ENCODE measurements around the gene APRT. TPM values are rescaled to one million over a fixed set of nuclear protein-coding genes. Genes with fewer than 3 reads are reported as not detected.

Gene APRT
- total and polyA plus RNA-seq, 10 of the 15 experiments (the other 5 are each of a cell fraction or from before 2014, with no cell fraction given) = 30.6 to 495 (median 166) TPM

DNA sequence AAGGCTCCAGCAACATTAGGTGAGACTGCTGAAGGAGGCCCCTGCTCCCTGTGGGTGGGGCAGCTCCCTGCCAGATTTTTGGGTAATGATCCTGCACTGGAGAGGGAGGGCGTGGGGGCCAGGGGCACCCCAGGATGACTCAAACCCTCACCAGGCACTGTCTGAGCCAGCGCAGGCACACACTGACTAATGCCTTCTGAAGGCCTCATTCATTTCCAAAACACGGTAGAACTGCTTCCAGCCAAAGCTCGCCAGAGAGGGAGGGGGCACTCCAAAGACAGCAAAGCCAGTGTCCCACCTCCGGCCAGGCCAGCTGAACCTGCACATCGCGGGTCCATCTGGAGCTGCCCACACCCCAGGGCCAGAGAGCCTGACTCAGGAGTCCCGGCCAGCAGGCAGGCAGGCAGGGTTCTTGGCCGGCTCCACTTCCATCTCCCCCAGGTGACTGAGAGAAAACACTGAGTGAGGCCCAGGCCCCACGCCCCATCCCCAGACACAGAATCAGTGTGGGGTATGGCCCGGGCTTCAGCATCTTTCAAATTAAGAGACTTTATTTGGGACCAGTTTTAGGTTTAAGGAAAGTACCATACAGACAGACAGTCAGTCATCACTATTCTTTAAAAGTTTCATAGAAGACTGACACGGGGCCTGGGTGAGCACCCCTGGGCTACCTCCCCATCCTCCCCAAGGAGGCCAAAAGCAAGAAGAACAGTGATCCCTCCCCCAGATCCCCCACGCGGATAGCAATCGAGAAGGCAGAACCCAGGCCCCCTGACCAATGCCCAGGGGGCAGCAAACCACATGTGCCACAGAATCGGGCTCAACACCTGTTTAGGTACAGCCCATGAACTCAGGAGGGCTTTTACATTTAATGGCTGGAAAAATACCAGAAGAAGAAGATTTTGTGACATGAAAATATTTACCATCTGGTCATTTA lies 29.0 kb downstream of the APRT start (continued):
- TF ChIP-seq, protein P1, sequence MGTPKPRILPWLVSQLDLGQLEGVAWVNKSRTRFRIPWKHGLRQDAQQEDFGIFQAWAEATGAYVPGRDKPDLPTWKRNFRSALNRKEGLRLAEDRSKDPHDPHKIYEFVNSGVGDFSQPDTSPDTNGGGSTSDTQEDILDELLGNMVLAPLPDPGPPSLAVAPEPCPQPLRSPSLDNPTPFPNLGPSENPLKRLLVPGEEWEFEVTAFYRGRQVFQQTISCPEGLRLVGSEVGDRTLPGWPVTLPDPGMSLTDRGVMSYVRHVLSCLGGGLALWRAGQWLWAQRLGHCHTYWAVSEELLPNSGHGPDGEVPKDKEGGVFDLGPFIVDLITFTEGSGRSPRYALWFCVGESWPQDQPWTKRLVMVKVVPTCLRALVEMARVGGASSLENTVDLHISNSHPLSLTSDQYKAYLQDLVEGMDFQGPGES (IDR thresholded peaks at IDR 0.05) = no peak
- TF ChIP-seq ZNF592 (IDR thresholded peaks at IDR 0.05) (no peak), POU2F2 (IDR thresholded peaks at IDR 0.05; ENCODE audit: borderline replicate concordance, low read depth, low read length) (no peak), FOXK2 (IDR thresholded peaks at IDR 0.05) (no peak), SMARCA5 (IDR thresholded peaks at IDR 0.05) (no peak), CHD2 (IDR thresholded peaks at IDR 0.05; ENCODE audit: borderline replicate concordance, low read depth, low read length) (no peak), MYB (IDR thresholded peaks at IDR 0.05; ENCODE audit: borderline replicate concordance, low read depth, low read length) (no peak), CTCF (IDR thresholded peaks at IDR 0.05 in 2 of 3, conservative IDR thresholded peaks at IDR 0.05 in 1 of 3; ENCODE audit: control insufficient read depth in 2 of 3, extremely low read depth in 1 of 3, insufficient read depth in 1 of 3, low read depth in 3 of 3, low read length in 3 of 3) (no peak), ZNF622 (IDR thresholded peaks at IDR 0.05) (no peak), IRF4 (IDR thresholded peaks at IDR 0.05; ENCODE audit: low read depth, low read length) (0 out of 2 replicates have a peak, but pooled peaks have one; percentile 35)
- TF ChIP-seq, protein P2, sequence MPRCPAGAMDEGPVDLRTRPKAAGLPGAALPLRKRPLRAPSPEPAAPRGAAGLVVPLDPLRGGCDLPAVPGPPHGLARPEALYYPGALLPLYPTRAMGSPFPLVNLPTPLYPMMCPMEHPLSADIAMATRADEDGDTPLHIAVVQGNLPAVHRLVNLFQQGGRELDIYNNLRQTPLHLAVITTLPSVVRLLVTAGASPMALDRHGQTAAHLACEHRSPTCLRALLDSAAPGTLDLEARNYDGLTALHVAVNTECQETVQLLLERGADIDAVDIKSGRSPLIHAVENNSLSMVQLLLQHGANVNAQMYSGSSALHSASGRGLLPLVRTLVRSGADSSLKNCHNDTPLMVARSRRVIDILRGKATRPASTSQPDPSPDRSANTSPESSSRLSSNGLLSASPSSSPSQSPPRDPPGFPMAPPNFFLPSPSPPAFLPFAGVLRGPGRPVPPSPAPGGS (IDR thresholded peaks at IDR 0.05; ENCODE audit: borderline replicate concordance, insufficient read depth, low read depth, low read length, poor library complexity, severe bottlenecking) = peak; percentile 58

Data from GM12878 (cell line).